ENCODE measurements around the gene PTH1R.

Gene PTH1R

GRCh38 chr3:46869440-46869839 is 8.1 kb upstream of the PTH1R start:
- Histone ChIP-seq H4K20me1 (ENCODE audit: insufficient read depth, low read length) (no peaks in the 10 kb centered on the region), H3K36me3 (replicated peaks; ENCODE audit: low read depth, low read length) (no peaks in the 10 kb centered on the region), H3K9me3 (ENCODE audit: insufficient read depth, low read length) (no peaks in the 10 kb centered on the region), H3K4me3 (ENCODE audit: low read length) (no peak overlapping the region), H3K79me2 (ENCODE audit: low read length) (no peaks in the 10 kb centered on the region), H3K4me1 (ENCODE audit: low read length) (no peaks in the 10 kb centered on the region), H3K27me3 (ENCODE audit: low read depth, low read length) (peaks cover 41% of the 10 kb centered on the region), H2AFZ (ENCODE audit: low read depth, low read length) (no peak overlapping the region), H3K27ac (ENCODE audit: low read length) (no peak overlapping the region), H3K9ac (ENCODE audit: low read length) (no peak overlapping the region), H3K4me2 (ENCODE audit: low read length) (no peak overlapping the region)
- no peak for TF ChIP-seq CTCF (IDR thresholded peaks at IDR 0.05; ENCODE audit: low read depth, low read length)

DNA sequence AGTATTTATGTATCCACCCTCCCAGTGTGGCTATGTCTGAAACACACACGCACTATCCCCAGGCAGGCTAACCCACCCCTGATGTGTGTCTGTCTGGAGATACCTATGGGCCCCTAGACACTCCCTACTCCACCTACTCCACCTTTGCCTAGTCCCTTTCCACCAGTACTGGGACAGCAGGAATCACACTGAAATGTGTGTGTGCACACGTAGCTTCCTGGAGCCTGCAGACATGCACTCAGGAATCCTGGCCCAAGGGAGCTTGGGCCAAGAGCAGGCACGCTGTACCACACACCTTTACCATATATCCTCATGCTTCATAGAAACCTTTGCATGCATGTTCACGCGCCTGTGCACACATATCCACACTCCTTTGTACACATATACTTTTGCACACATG is 6.9 kb upstream of the PTH1R start:
- Histone ChIP-seq H3K79me2 (ENCODE audit: low read length) (no peaks in the 10 kb centered on the region), H3K4me2 (ENCODE audit: low read length) (no peak overlapping the region), H3K4me1 (ENCODE audit: low read length) (no peaks in the 10 kb centered on the region), H4K20me1 (ENCODE audit: insufficient read depth, low read length) (no peaks in the 10 kb centered on the region), H3K4me3 (ENCODE audit: low read length) (no peak overlapping the region), H2AFZ (ENCODE audit: low read depth, low read length) (no peak overlapping the region), H3K27ac (ENCODE audit: low read length) (no peak overlapping the region), H3K36me3 (replicated peaks; ENCODE audit: low read depth, low read length) (no peaks in the 10 kb centered on the region), H3K9me3 (ENCODE audit: insufficient read depth, low read length) (no peaks in the 10 kb centered on the region), H3K27me3 (ENCODE audit: low read depth, low read length) (peaks cover 41% of the 10 kb centered on the region), H3K9ac (ENCODE audit: low read length) (no peak overlapping the region)
- TF ChIP-seq EZH2phosphoT487 (IDR thresholded peaks at IDR 0.05; ENCODE audit: low read depth) (no peak), CTCF (IDR thresholded peaks at IDR 0.05; ENCODE audit: low read depth, low read length) (no peak)

DNA sequence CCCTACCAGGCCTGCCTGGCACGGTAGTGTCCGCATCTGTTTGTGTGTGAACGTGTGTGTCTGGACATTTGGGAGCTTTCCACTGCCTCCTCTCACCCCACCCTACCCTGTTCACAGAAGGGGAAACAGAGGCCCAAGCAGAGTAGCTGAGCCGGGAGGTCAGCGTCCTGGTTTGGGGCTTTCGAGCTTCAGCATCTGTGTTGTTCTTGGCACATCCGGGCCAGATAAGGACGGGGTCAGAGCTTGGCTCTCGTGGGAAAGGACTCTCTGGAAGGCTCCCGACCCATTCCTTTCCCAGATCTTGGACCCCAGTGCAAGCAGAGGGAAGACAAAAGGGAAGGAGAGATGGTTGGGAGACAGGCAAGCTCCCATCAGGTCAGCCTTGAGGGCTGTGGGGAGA is 6.3 kb upstream of the PTH1R start:
- Histone ChIP-seq H3K4me3 (ENCODE audit: low read length) (no peak overlapping the region), H3K4me2 (ENCODE audit: low read length) (no peak overlapping the region), H3K9ac (ENCODE audit: low read length) (no peak overlapping the region), H3K79me2 (ENCODE audit: low read length) (no peaks in the 10 kb centered on the region), H4K20me1 (ENCODE audit: insufficient read depth, low read length) (no peaks in the 10 kb centered on the region), H3K4me1 (ENCODE audit: low read length) (no peaks in the 10 kb centered on the region), H3K27me3 (ENCODE audit: low read depth, low read length) (peaks cover 41% of the 10 kb centered on the region), H3K9me3 (ENCODE audit: insufficient read depth, low read length) (no peaks in the 10 kb centered on the region), H3K27ac (ENCODE audit: low read length) (no peak overlapping the region), H2AFZ (ENCODE audit: low read depth, low read length) (no peak overlapping the region), H3K36me3 (replicated peaks; ENCODE audit: low read depth, low read length) (no peaks in the 10 kb centered on the region)
- no peak for TF ChIP-seq CTCF (IDR thresholded peaks at IDR 0.05; ENCODE audit: low read depth, low read length)
- no peak for TF ChIP-seq EZH2phosphoT487 (IDR thresholded peaks at IDR 0.05; ENCODE audit: low read depth)

DNA sequence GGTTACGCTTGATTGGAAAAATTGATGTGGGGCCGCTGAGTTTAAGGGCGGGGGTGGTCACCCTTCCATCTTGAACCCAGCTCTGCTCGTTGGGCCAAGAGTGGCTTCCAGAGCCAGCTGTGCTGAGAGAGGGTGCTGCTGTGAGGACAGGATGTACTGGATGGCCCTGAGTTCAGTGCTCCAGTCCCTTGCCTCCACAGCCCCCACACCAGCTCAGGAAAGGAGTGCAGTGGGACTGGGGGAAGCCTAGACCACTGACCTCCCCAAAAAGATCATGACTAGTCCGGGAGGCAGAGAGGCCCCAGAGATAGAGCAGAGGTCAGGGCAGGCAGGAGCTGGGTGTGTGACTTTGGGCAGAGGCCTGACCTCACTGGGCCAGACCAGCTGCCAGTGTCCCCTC is 4.0 kb upstream of the PTH1R start:
- Histone ChIP-seq H3K27me3 (ENCODE audit: low read depth, low read length) (peaks cover 41% of the 10 kb centered on the region), H3K4me2 (ENCODE audit: low read length) (no peak overlapping the region), H4K20me1 (ENCODE audit: insufficient read depth, low read length) (no peaks in the 10 kb centered on the region), H3K27ac (ENCODE audit: low read length) (no peak overlapping the region), H3K4me3 (ENCODE audit: low read length) (no peak overlapping the region), H3K9me3 (ENCODE audit: insufficient read depth, low read length) (no peaks in the 10 kb centered on the region), H2AFZ (ENCODE audit: low read depth, low read length) (no peak overlapping the region), H3K36me3 (replicated peaks; ENCODE audit: low read depth, low read length) (no peaks in the 10 kb centered on the region), H3K9ac (ENCODE audit: low read length) (no peak overlapping the region), H3K79me2 (ENCODE audit: low read length) (no peaks in the 10 kb centered on the region), H3K4me1 (ENCODE audit: low read length) (no peaks in the 10 kb centered on the region)
- TF ChIP-seq CTCF (IDR thresholded peaks at IDR 0.05; ENCODE audit: low read depth, low read length) (no peak), EZH2phosphoT487 (IDR thresholded peaks at IDR 0.05; ENCODE audit: low read depth) (no peak)

Data from OCI-LY3 (cell line).